Suppressor macrophage treated with lipopolysaccharide for 1 hour (primary cell): Measurements from ENCODE around the gene MEIKIN.

Experiments used
- DNase-seq, 3 donors: peaks; one replicate each; pipeline ENCODE4 v3.0.0-alpha.2; 2020 to 2022

The MEIKIN gene

DNA sequence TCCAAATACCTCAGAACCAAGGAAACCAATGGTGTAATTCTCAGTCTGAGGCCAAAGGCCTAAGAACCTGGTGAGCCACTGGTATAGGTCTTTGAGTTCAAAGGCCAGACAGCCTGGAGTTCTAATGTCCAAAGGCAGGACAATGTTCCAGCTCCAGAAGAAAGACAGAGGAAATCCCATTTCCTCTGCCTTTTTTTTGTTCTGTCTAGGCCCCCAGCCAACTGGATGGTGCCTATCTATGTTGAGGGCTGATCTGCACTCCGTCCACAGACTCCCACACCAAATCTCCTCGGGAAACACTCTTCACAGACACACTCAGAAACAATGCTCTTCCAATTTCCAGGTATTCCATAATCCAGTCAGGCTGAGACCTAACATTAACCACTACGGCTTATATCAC, 178.8 kb downstream of the MEIKIN start:
- DNase-seq, result no peak

DNA sequence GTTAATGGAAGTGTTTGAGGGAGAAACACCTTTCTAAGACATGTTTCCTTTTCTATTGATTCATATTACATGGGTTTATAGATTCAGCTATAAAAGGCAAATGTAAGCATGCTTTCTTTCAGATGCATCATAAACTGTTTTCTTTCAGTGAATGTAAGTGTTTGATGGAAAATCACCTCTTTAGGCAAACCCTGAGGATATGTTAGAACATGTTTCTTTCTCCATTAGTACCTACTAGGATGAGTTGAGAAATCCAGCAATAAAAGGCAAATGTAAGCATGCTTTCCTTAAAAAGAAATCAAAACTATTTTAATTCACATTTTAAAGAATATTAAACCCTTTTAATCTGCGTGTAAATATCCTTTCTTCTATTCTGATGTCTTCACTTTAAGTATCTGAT, 180.2 kb downstream of the MEIKIN start:
- no peak for DNase-seq

- no peak for DNase-seq
These were observed 181.5 kb downstream of the MEIKIN start for GRCh38 chr5:131763968-131764367.

DNA sequence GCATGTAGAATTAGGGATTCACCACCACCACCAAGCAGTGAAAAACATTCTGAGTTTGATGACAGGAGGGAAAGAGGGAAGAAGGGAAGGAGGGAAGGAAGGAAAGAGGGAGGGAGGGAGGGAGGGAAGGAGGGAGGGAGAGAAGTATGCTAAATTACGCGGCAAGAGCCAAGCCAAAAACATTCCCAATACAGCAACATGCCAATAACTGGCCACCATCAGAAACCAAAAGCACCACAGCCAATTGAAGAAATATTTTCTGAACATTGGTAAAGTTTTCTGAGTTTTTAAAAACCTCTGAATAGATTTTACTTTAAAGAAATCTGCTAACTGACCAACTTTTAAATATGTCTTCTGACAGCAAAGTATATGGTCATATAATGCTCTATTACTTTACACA, 184.7 kb downstream of the MEIKIN start:
- DNase-seq, result no peak

- no peak for DNase-seq
These were observed 185.8 kb downstream of the MEIKIN start for GRCh38 chr5:131759704-131760103.

GRCh38 chr5:131758520-131758900, 187.0 kb downstream of the MEIKIN start:
- DNase-seq, result no peak

DNA sequence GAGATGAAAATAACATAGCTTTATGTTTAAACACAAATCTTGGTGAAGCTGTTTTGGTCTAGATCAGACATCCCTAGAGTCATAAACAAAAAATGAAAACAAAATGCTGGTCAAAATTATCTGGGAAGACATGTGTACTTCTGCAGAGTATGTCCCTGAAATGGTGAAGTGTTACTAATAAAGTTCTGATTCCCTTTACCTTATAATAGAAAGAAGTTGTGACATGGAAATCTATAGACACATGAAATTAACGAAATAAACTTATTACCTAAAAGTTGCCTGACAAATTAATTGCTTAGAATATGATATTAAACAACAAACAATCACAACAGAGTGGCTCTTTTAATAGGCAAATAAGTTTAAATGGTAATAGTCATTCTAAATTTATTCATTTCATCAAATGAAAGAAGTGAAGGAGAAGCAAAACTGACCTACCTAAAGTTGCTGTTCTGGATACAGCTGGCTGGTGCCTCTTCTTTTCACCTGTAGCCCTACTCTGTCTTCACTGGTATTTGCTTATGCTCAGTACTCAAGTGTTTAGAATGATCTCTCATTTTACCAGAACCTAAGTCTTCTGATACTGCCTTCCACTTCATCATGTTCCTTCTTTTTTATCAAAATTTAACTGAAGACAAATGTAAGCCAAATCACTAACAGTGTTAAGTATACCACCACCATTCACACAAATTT, 187.5 kb downstream of the MEIKIN start:
- DNase-seq, result no peak
